HTERT RPE-1 (cell line): ENCODE measurements around the gene LRRC17.

ENCODE experiments used
- in situ Hi-C: fragments of 300-500 bp; cut with MboI; formaldehyde crosslinking; loops from 4 replicates; pipeline ENCODE4 v1.14.3; 2020; ENCODE audit warnings: low sequenced_read_pairs

LRRC17 gene

GRCh38 chr7:102985176-102985783, 72.5 kb downstream of the LRRC17 start:
- in situ Hi-C loops = no loop called here

GRCh38 chr7:102988088-102988487, 75.3 kb downstream of the LRRC17 start:
- in situ Hi-C loops = no loop called here

GRCh38 chr7:102988631-102989560, 76.1 kb downstream of the LRRC17 start:
- in situ Hi-C loops = no loop called here

GRCh38 chr7:102990642-102991041, 77.8 kb downstream of the LRRC17 start:
- in situ Hi-C loops = no loop called here

GRCh38 chr7:102991077-102991539, 78.3 kb downstream of the LRRC17 start:
- in situ Hi-C loops = no loop called here

- in situ Hi-C loops = no loop called here
These were observed 78.9 kb downstream of the LRRC17 start for GRCh38 chr7:102991540-102992214.

- in situ Hi-C loops = no loop called here
These were observed 79.7 kb downstream of the LRRC17 start for GRCh38 chr7:102992509-102992937.

GRCh38 chr7:102992938-102993717, 80.3 kb downstream of the LRRC17 start:
- in situ Hi-C loops = no loop called here

GRCh38 chr7:102993718-102994029, 80.9 kb downstream of the LRRC17 start:
- in situ Hi-C loops = no loop called here

- in situ Hi-C loops = no loop called here
These were observed 81.8 kb downstream of the LRRC17 start for GRCh38 chr7:102994567-102994966.
